OCI-M1 (cell line): ENCODE data around the gene RAPGEF2.

ENCODE experiments used
- DNase-seq: peaks from one replicate; lab custom pipeline; 2025; lab: John Stamatoyannopoulos, UW

The RAPGEF2 gene

GRCh38 chr4:159134429-159134828 lies 31.6 kb downstream of the RAPGEF2 start:
- no peak for DNase-seq

GRCh38 chr4:159137176-159137575 lies 34.3 kb downstream of the RAPGEF2 start:
- no peak for DNase-seq

GRCh38 chr4:159138436-159138835 lies 35.6 kb downstream of the RAPGEF2 start:
- DNase-seq = no peak

- DNase-seq = no peak
Observed at GRCh38 chr4:159141193-159141592, 38.3 kb downstream of the RAPGEF2 start.

GRCh38 chr4:159142241-159142640 lies 39.4 kb downstream of the RAPGEF2 start:
- DNase-seq = peak; percentile 75

GRCh38 chr4:159142681-159143384 lies 40.0 kb downstream of the RAPGEF2 start:
- DNase-seq = no peak

GRCh38 chr4:159143687-159144086 lies 40.8 kb downstream of the RAPGEF2 start:
- peak; percentile 59 for DNase-seq

GRCh38 chr4:159144112-159144694 lies 41.3 kb downstream of the RAPGEF2 start:
- DNase-seq = peak; percentile 52

- DNase-seq = peak; percentile 79
Observed at GRCh38 chr4:159145318-159145991, 42.6 kb downstream of the RAPGEF2 start.

GRCh38 chr4:159145992-159146330 lies 43.1 kb downstream of the RAPGEF2 start:
- DNase-seq = peak; percentile 79

GRCh38 chr4:159146488-159146887 lies 43.6 kb downstream of the RAPGEF2 start:
- peak; percentile 70 for DNase-seq

- no peak for DNase-seq
Observed at GRCh38 chr4:159148441-159148840, 45.6 kb downstream of the RAPGEF2 start.

- DNase-seq = peak; percentile 39
Observed at GRCh38 chr4:159149666-159150065, 46.8 kb downstream of the RAPGEF2 start.

GRCh38 chr4:159150396-159150795 lies 47.5 kb downstream of the RAPGEF2 start:
- DNase-seq = no peak

GRCh38 chr4:159150821-159151390 lies 48.0 kb downstream of the RAPGEF2 start:
- peak; percentile 99 for DNase-seq

- DNase-seq = peak; percentile 62
Observed at GRCh38 chr4:159151689-159152088, 48.8 kb downstream of the RAPGEF2 start.

- DNase-seq = no peak
Observed at GRCh38 chr4:159152181-159152580, 49.3 kb downstream of the RAPGEF2 start.

- no peak for DNase-seq
Observed at GRCh38 chr4:159153669-159154068, 50.8 kb downstream of the RAPGEF2 start.

GRCh38 chr4:159155119-159155518 lies 52.2 kb downstream of the RAPGEF2 start:
- no peak for DNase-seq

- DNase-seq = peak; percentile 47
Observed at GRCh38 chr4:159158083-159158617, 55.3 kb downstream of the RAPGEF2 start.

GRCh38 chr4:159158985-159159384 lies 56.1 kb downstream of the RAPGEF2 start:
- no peak for DNase-seq

- DNase-seq = no peak
Observed at GRCh38 chr4:159159611-159160010, 56.7 kb downstream of the RAPGEF2 start.

GRCh38 chr4:159160242-159160641 lies 57.4 kb downstream of the RAPGEF2 start:
- DNase-seq = no peak
